ENCODE measurements around the gene DDC.

- no peak for TF ChIP-seq CTCF (IDR thresholded peaks at IDR 0.05 in 8 of 11, conservative IDR thresholded peaks at IDR 0.05 in 3 of 11)
- no peak for TF ChIP-seq POLR2AphosphoS5 (IDR thresholded peaks at IDR 0.05)
- TF ChIP-seq POLR2A (IDR thresholded peaks at IDR 0.05), result no peak
These were observed 89.9 kb downstream of the DDC start for GRCh38 chr7:50475340-50475739.
